ELF-1 (cell line): ENCODE data around the gene DLG4.
"Not testable (repeated sequence)": the region's sequence is repeated elsewhere in the genome, so short reads cannot be mapped to it uniquely, and the experiment has no call there.

Experiments used
- DNase-seq: peaks from one replicate; pipeline ENCODE4 v3.0.0-alpha.2; 2016; ENCODE audit warnings: low read depth, low spot score

Gene DLG4

DNA sequence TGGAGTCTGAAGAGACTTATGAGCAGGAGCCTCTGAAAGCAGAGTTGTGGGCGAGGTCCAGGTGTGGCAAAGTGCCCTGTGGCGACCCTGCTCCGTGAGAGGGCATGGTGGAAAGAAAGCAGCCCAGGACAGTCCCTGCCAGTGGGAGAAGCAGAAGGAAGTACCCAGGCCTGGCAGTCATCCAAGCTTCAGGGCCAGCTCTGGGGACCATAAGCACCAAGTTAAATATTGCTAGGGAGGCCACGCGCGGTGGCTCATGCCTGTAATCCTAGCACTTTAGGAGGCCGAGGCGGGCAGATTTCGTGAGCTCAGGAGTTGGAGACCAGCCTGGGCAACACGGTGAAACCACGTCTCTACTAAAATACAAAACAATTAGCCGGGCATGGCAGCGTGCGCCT, 35.5 kb downstream of the DLG4 start:
- no peak for DNase-seq

DNA sequence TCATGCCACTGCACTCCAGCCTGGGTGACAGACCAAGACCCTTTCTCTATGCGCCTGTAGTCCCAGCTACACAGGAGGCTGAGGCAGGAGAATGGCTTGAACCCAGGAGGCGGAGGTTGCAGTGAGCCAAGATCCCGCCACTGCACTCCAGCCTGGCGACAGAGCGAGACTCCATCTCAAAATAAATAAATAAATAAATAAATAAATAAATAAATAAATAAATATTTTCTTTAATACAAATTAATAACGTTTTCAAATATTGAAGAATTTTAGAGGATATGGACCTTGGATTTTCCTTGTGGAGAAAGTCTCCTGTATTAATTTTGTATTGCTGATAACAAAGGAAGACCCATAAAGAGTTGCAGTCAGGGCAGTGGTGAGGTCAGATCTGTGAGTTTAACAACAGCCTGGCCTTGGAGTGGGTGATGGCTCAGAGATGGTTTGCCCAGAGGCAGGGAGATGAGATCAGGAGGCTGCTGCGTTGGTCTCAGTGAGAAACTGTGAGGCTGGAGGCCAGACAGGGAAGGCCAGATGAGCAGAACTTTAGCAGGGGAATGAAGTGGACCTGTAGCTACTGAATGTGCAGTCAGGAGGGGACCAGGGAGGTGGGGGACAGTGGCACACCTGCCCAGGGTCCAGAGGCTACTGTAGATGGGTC, 36.1 kb downstream of the DLG4 start:
- DNase-seq = peak; percentile 16

DNA sequence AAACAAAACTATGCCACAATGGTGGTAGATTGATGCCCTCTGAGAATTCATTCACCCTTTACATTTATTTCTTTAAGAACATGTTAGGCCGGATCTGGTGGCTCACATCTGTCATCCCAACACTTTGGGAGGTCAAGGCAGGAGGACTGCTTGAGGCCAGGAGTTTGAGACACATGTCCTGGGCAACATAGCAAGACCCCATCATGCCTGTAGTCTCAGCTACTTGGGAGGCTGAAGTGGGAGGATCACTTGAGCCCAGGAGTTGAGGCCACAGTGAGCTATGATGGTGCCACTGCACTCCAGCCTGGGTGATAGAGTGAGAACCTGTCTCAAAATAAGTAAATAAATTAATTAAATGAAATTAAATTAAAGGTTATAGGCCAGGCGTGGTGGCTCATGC, 37.5 kb downstream of the DLG4 start:
- not testable (repeated sequence) for DNase-seq

DNA sequence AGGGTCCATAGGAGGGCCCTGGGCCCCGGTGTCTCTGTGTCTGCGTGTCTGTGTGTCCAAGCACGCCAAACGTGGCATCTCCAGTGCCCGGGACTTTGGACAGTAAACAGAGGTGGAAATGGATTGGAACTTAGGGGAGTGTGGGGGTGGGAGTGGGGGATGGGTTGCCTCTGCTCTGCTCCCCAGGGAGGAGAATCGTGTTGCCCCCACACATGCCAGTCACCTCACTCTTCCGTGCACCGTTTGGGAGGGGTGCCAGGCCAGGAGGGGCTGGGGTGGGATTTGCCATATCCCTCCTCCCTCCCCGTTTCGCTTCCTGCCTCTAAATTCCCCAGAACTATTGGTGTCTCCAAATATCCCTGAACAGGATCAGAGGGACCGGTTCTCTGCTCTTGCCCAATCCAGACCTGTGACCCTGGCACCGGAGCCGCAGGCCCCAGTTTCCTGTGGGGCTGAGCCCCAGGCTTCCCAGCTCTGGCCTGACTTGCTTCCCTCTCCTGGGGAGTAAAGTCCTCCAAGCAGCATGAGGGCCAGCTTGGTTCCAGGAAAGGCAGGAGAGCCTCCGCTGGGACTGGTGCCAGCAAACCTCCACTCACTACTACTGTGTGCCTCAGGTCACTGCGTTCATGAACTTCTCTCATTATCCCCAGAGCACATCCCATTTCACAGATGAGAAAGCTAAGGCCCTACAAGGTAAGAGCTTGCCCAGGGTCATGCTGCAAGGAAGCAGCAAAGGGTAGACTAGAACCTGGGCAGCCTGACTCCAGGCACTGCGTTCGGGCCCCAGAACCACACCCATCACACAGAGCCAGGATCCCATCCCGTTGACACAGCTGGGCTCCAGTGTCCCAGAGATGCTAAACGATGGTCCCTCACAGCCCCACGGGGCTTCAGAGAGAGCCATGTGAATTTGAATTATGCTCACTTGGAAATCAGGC, 40.0 kb downstream of the DLG4 start, which contains the start of gene ASGR1:
TSS of gene ASGR1 (minus strand) at position 54 of the 938 bp plus-strand sequence. CDS start 807 bp downstream, outside the sequence.
- no peak for DNase-seq

GRCh38 chr17:7178973-7179316, 40.7 kb downstream of the DLG4 start:
- no peak for DNase-seq

GRCh38 chr17:7177954-7178477, 41.6 kb downstream of the DLG4 start:
- peak; percentile 48 for DNase-seq

DNA sequence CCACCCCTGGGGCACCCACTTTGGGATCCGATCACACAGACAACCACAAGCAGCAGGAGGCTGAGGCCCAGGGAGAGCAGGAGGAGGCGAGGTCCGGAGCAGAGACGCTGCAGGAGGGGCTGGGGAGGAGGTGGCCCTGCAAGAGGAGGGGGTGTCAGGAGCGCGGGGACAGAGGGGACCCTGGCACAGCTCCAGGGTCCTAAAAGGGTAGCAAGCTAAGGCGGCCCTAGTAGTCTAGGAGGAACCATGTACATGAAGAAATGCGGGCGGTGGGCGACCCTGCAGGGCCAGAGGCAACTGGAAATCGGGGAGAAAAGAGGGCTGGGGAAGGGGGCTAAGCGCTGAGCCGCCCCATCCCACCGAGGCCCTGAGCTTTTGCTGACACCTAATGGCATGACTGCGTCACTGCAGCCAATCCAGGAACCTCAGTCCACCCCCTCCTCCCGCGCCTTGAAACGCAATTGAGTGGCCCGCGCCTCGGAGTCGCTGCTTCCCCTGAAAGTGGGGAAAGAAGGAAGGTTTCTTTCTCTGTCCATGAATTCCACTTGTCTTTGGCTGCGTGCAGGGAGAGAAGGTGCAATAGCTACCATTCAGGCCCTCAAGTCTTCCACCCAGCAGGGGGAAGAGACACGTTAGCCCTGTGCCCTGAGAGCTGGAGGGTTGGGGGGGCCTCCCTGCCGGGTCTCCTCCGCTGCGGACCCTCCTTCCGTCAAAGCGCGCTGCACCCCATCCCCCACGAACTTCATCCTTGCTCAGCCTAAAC, 42.3 kb downstream of the DLG4 start:
- peak; percentile 89 for DNase-seq

DNA sequence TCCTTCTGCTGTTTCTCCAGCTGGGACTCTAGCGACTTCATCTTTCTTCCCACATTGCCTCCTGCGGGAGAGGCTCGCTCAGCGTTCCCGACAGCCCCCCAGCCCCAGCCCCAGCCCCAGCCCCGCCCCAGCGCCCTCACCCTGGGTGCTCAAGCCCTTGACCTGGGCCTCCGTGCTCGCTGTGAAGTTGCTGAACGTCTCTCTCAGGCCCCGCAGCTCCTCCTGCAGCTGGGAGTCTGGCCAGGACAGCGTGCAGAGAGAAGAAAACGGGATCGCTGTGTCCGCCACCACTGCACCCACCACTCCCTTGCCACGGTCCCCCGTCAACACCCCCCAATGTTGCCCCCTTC, 42.8 kb downstream of the DLG4 start:
- DNase-seq = no peak

GRCh38 chr17:7176107-7176840, 43.4 kb downstream of the DLG4 start:
- DNase-seq = no peak

DNA sequence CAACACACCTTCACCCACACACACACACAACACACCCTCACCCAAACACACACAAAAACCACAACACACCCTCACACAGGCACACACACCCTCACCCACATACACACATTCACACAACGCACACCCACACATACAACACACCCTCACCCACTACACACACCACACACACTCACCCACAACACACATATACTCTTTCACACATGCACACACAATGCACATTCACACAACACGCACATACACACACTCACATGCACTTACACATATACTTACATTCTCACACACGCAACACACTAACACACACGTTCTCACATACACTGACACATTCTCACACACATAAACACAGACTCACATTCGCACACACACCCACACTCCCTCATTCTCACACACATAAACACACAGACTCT, 44.3 kb downstream of the DLG4 start:
- no peak for DNase-seq

GRCh38 chr17:7174603-7175326, 44.9 kb downstream of the DLG4 start:
- DNase-seq = no peak

DNA sequence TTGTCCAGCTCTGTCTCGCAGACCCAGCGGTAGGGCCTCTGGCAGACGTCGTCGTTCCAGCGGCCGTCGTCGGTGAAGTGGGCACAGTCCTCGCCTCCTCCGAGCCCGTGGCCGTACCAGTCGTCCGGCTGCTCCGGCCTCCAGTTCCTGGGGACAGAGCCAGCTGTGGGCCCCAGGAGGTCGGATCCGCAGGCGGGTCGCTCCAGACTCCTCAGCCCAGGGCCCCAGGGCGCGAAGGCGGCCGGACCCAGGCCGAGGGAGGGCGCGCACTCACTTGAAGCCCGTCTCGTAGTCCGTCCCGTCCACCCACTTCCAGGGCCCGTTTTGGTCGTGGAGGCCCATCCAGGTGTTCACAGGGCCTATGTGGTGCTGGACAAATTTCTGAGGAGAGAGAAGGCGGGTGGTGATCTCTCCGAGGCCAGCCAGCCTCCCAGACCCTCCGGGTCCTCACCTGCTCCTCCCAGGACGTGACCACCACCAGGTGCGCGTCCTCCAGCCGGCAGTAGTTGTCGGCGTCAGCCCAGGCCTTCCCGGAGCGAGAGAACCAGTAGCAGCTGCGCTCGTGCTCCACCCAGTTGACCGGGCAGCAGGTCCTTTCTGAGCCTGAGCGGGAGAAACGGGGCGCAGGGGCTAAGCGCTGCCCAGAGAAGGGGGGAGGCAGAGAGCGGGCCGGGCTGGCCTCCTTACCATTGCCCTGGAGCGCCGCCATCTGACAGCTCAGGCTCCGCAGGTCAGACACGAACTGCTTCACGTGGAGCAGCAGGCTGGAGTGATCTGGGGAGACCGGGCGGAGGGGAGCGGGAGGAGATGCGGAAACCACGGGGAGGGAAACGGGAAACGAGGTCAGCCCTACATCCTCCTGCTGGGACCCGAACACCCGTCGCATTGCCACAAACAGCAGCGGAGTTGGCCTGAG, 45.7 kb downstream of the DLG4 start:
- DNase-seq = peak; percentile 84

- not testable (repeated sequence) for DNase-seq
These were observed 47.0 kb downstream of the DLG4 start for GRCh38 chr17:7172522-7173191.

DNA sequence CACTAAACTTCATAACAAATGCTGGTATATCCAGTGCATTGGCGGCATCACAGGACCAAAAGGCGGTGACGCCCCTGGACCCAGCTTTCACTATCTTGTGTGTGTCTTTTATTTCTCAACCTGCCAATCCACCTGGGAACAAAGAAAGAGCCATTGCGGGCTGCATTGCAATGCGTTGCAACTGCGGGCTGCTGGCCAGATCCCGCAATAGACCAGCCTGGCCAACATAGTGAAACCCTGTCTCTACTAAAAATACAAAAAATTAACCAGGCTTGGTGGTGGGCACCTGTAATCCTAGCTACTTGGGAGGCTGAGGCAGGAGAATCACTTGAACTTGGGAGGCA, 50.1 kb downstream of the DLG4 start:
- not testable (repeated sequence) for DNase-seq

- DNase-seq = not testable (repeated sequence)
These were observed 50.6 kb downstream of the DLG4 start for GRCh38 chr17:7168841-7169564.

DNA sequence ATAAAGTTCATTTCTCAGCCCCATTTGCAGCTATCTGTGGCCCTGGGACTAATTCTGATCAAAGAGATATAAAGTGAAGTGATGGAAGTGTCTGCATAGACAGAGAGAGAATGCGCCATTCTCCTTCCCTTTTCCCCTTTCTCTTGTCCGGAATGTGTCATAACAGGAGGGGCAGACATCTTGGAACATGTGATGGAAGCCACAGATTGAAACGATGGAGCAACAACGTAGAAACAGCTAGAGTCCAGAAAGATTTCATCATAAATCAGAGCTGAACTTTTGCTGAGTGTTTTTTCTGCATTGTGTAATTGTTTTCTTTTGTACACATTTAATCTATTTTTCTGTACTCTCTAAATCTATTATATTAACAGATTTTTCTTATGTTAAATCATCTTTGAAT, 51.8 kb downstream of the DLG4 start:
- no peak for DNase-seq

DNA sequence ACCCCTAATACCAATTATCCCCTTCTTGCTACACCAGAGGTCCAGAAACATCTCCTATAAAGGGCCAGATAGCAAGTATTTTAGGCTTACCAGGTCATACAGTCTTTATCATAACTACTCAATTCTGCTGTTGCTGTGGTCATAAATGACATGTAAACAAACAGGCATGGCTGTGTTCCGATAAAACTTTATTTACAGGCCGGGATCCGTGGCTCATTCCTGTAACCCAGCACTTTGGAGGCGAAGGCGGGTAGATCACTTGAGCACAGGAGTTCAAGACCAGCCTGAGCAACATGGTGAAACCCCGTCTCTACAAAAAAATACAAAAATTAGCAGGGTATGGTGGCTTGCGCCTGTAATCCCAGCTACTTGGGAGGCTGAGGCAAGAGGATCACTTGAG, 52.8 kb downstream of the DLG4 start:
- no peak for DNase-seq

DNA sequence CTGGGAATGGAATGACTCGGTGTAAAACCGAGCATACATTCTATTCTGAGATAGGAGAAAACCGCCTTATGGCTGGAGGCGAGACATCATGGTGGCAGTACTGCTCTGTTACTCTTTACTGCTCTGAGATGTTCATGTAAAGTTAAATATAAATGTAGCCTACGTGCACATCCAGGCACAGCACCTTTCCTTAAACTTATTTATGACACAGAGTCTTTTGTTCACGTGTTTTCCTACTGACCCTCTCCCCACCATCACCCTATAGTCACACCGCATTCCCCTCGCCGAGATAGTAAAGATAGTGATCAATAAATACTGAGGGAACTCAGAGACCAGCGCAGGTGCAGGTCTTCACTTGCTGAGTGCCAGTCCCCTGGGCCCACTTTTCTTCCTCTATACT, 60.1 kb downstream of the DLG4 start:
- not testable (repeated sequence) for DNase-seq
